ENCODE data around the gene XXYLT1. TPM values are rescaled to one million over a fixed set of nuclear protein-coding genes. Genes with fewer than 3 reads are reported as not detected.

XXYLT1 gene
- total RNA-seq, 1 donor from 2014 or later = 9.8 TPM

- no peak overlapping the region for H3K4me3 ChIP-seq
- intact Hi-C loops (cut with DNase I) = loop anchor here (10.0 kb wide), 1 partner anchor 119 kb away; no protein-coding TSS in a partner anchor
- no peaks in the 10 kb centered on the region for H3K36me3 ChIP-seq
- H3K27me3 ChIP-seq = no peaks in the 10 kb centered on the region
- no peak for TF ChIP-seq CTCF (IDR thresholded peaks at IDR 0.05)
- no peaks in the 10 kb centered on the region for H3K9me3 ChIP-seq
- ATAC-seq = no peak
- peaks cover 14% of the 10 kb centered on the region for H3K4me1 ChIP-seq
- no peak overlapping the region for H3K27ac ChIP-seq
- DNase-seq = no peak
These were observed 17.0 kb downstream of the XXYLT1 start for GRCh38 chr3:195253923-195254432.

- Histone ChIP-seq H3K4me1 (peaks cover 3% of the 10 kb centered on the region), H3K4me3 (no peak overlapping the region), H3K36me3 (no peaks in the 10 kb centered on the region), H3K27ac (no peak overlapping the region), H3K27me3 (no peaks in the 10 kb centered on the region), H3K9me3 (no peaks in the 10 kb centered on the region)
- DNase-seq (no peak), ATAC-seq (no peak)
- no peak for TF ChIP-seq CTCF (IDR thresholded peaks at IDR 0.05)
- intact Hi-C loops (cut with DNase I) = loop anchor here (10.0 kb wide), 1 partner anchor 117 kb away; no protein-coding TSS in a partner anchor
These were observed 19.5 kb downstream of the XXYLT1 start for GRCh38 chr3:195251336-195252065.

GRCh38 chr3:195250473-195251251, 20.3 kb downstream of the XXYLT1 start:
- TF ChIP-seq CTCF (IDR thresholded peaks at IDR 0.05) = peak; percentile 27
- H3K36me3 ChIP-seq = no peaks in the 10 kb centered on the region
- H3K4me3 ChIP-seq = no peak overlapping the region
- H3K9me3 ChIP-seq = no peaks in the 10 kb centered on the region
- peak; percentile 34 for ATAC-seq
- intact Hi-C loops (cut with DNase I) = loop anchor here (10.0 kb wide), 1 partner anchor 116 kb away; no protein-coding TSS in a partner anchor
- no peaks in the 10 kb centered on the region for H3K27me3 ChIP-seq
- H3K4me1 ChIP-seq = peaks cover 3% of the 10 kb centered on the region
- no peak for DNase-seq
- no peak overlapping the region for H3K27ac ChIP-seq

- Histone ChIP-seq H3K36me3 (no peaks in the 10 kb centered on the region), H3K4me1 (peaks cover 3% of the 10 kb centered on the region), H3K9me3 (no peaks in the 10 kb centered on the region), H3K27ac (no peak overlapping the region), H3K4me3 (no peak overlapping the region), H3K27me3 (no peaks in the 10 kb centered on the region)
- intact Hi-C loops (cut with DNase I) = loop anchor here (10.0 kb wide), 1 partner anchor 115 kb away; no protein-coding TSS in a partner anchor
- DNase-seq (no peak), ATAC-seq (no peak)
- no peak for TF ChIP-seq CTCF (IDR thresholded peaks at IDR 0.05)
These were observed 21.0 kb downstream of the XXYLT1 start for GRCh38 chr3:195249858-195250464.

- Histone ChIP-seq H3K36me3 (no peaks in the 10 kb centered on the region), H3K4me3 (no peak overlapping the region), H3K27ac (no peak overlapping the region), H3K9me3 (no peaks in the 10 kb centered on the region), H3K4me1 (peaks cover 3% of the 10 kb centered on the region), H3K27me3 (no peaks in the 10 kb centered on the region)
- ATAC-seq (no peak), DNase-seq (no peak)
- TF ChIP-seq CTCF (IDR thresholded peaks at IDR 0.05) = no peak
- intact Hi-C loops (cut with DNase I) = no loop called here
These were observed 21.7 kb downstream of the XXYLT1 start for GRCh38 chr3:195249057-195249770.
